Peyer's patch (tissue), 4 donors: Measurements from ENCODE around the gene MYORG. TPM values are rescaled to one million over a fixed set of nuclear protein-coding genes. Genes with fewer than 3 reads are reported as not detected.

ENCODE experiments used
- DNase-seq, 3 donors: peaks; one replicate each; pipeline ENCODE4 v3.0.0-alpha.2; 2017 to 2019
- H3K27ac ChIP-seq, 4 donors: fragments of 200-600 bp; sonication (generic); one replicate each; pipeline ENCODE4 v1.5.1; 2016 to 2019
- H3K27me3 ChIP-seq, 2 donors: fragments of 200-600 bp; sonication (generic); one replicate each; pipeline ENCODE4 v1.5.1; 2019
- H3K36me3 ChIP-seq, 3 donors: fragments of 200-600 bp; sonication (generic); one replicate each; pipeline ENCODE4 v1.5.1; 2016 to 2019
- H3K4me1 ChIP-seq, 4 donors: fragments of 200-600 bp; sonication (generic); one replicate each; pipeline ENCODE4 v1.5.1; 2016 to 2019
- H3K4me3 ChIP-seq, 4 donors: fragments of 200-600 bp; sonication (generic); 1 replicate in 3 of 4; 2 replicates in 1 of 4; pipeline ENCODE4 v1.5.1; 2016 to 2019; ENCODE audit warnings: mild to moderate bottlenecking in 1 of 4
- H3K9me3 ChIP-seq, 4 donors: fragments of 200-600 bp; sonication (generic); one replicate each; pipeline ENCODE4 v1.5.1; 2016 to 2019; ENCODE audit warnings: mild to moderate bottlenecking in 1 of 4
- CTCF ChIP-seq, 6 experiments: fragments of 450-650 bp in 4 of 6; fragments of 200-600 bp in 2 of 6; sonication (generic) in 1 of 6; IDR thresholded peaks; one replicate each; pipeline ENCODE4 v1.5.1; 2017 to 2019; ENCODE audit warnings: antibody characterized with exemption in 6 of 6, mild to moderate bottlenecking in 3 of 6, moderate library complexity in 1 of 6
- POLR2A ChIP-seq, 2 donors: fragments of 450-650 bp; IDR thresholded peaks; one replicate each; pipeline ENCODE4 v1.5.1; 2017; ENCODE audit warnings: antibody characterized with exemption in 2 of 2, mild to moderate bottlenecking in 2 of 2, moderate library complexity in 2 of 2
- total RNA-seq, 4 donors: library from RNA; depleted of rRNA; stranded (reverse); fragments of >200 nt; gene quantifications; one replicate each; pipeline ENCODE4 v1.1.0, GENCODE V29; 2016

MYORG gene
- 10 to 100 TPM in 3 of 4 donors, 1 to 10 TPM in 1; 7.4 to 97.2 (median 88.3) TPM for total RNA-seq

GRCh38 chr9:34376596-34377403 lies at the start of gene MYORG:
Gene MYORG (minus strand): TSS chr9:34376898. CDS start chr9:34372943, 3,955 bp downstream.
- Histone ChIP-seq H3K27ac (peak within 1 kb of the TSS; percentile 52 to 99 (median 88)), H3K27me3 (no peaks in the 10 kb centered on the region), H3K4me3 (peak within 1 kb of the TSS; percentile 58 to 95 (median 70)), H3K36me3 (peaks cover 0 to 9% (median 0%) of the 10 kb centered on the region in 3 donors), H3K4me1 (peaks cover 7 to 43% (median 15%) of the 10 kb centered on the region in 4 donors), H3K9me3 (no peaks in the 10 kb centered on the region)
- peak; percentile 99 for TF ChIP-seq POLR2A (IDR thresholded peaks at IDR 0.05)
- no peak for TF ChIP-seq CTCF (IDR thresholded peaks at IDR 0.05)
- peak; percentile 97 to 100 (median 99) for DNase-seq

GRCh38 chr9:34419716-34420504 lies 43.2 kb upstream of the MYORG start:
- Histone ChIP-seq H3K36me3 (no peaks in the 10 kb centered on the region), H3K27ac (no peak overlapping the region), H3K4me1 (no peaks in the 10 kb centered on the region), H3K27me3 (no peaks in the 10 kb centered on the region), H3K9me3 (no peaks in the 10 kb centered on the region), H3K4me3 (no peak overlapping the region)
- TF ChIP-seq POLR2A (IDR thresholded peaks at IDR 0.05) (no peak), CTCF (IDR thresholded peaks at IDR 0.05) (no peak)
- DNase-seq, result no peak

DNA sequence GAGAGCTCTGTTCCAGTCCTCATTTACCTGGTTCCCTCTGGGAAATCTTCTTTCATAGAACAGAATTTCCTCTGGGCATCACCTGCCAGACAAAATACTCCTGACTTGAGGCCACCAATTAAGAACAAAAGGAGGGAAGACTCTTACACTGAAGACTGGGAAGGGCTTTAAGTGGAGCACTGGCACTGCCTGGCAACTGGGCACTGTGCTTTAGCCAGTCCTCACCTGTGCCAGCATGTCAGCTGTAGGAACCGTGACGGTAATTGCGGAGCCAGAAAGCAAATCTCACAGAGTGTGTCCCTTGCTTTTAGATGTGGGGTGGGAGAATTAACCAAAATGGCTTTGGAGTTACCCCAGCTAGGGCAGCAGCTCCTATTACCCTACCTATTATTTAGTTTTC lies 41.0 kb upstream of the MYORG start:
- no peak for DNase-seq
- no peak for TF ChIP-seq POLR2A (IDR thresholded peaks at IDR 0.05)
- TF ChIP-seq CTCF (IDR thresholded peaks at IDR 0.05), result no peak
- no peaks in the 10 kb centered on the region for H3K36me3 ChIP-seq
- no peaks in the 10 kb centered on the region for H3K9me3 ChIP-seq
- H3K27ac ChIP-seq, result no peak overlapping the region
- no peaks in the 10 kb centered on the region for H3K4me1 ChIP-seq
- H3K27me3 ChIP-seq, result no peaks in the 10 kb centered on the region
- no peak overlapping the region for H3K4me3 ChIP-seq

DNA sequence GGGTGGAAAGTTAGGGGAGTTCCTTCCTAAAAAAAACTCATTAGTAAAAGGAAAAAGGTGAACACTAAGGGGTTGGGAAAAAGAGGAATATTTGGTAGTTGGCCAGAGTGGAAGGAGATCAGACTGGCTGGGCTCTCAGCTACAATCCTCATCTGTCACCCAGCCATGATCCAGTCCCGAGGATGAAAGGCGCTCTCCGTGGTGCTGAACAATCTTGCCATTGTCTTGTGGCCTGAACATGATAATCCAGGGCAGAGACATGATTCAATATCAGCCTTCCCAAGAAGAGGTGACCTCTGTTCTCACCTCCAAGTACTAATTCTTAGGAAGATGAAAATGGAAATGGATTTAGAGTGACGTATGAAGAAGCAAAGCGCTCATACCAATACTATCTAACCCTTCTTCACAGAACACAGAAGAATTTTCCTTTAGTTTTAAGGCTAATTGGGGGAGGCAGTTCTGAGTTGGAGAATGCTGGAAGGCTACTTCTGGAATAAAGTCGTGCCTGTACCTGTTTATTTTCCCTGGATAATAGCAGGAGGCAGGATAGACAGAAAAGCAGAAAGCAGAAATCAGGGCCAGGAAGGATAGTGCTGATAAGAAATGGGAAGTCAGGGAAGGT lies 36.6 kb upstream of the MYORG start:
- Histone ChIP-seq H3K9me3 (no peaks in the 10 kb centered on the region), H3K4me1 (no peaks in the 10 kb centered on the region), H3K4me3 (no peak overlapping the region), H3K27ac (no peak overlapping the region), H3K36me3 (no peaks in the 10 kb centered on the region), H3K27me3 (no peaks in the 10 kb centered on the region)
- TF ChIP-seq POLR2A (IDR thresholded peaks at IDR 0.05) (no peak), CTCF (IDR thresholded peaks at IDR 0.05) (no peak)
- no peak for DNase-seq

DNA sequence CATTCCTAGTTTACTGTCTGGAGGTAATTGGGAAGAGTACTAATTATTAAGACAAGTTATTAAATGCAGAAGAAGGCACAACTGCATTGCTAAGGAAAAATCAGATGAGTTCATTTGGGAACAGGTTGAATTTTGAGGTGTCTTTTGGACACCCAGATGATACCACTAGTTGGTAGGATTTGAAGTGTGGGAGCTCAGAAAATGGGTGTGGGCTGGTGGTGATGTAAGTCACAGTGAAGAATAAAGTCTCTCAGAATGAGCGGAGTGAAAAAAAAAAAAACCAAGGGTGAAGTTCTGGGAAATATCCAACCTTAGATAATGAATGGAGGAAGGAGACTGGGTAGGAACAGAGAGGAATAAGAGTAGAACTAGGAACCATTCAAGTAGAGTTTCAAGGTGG lies 35.6 kb upstream of the MYORG start:
- H3K4me1 ChIP-seq, result no peaks in the 10 kb centered on the region
- no peak for TF ChIP-seq CTCF (IDR thresholded peaks at IDR 0.05)
- TF ChIP-seq POLR2A (IDR thresholded peaks at IDR 0.05), result no peak
- no peaks in the 10 kb centered on the region for H3K36me3 ChIP-seq
- DNase-seq, result no peak
- no peaks in the 10 kb centered on the region for H3K27me3 ChIP-seq
- H3K4me3 ChIP-seq, result no peak overlapping the region
- H3K27ac ChIP-seq, result no peak overlapping the region
- H3K9me3 ChIP-seq, result no peaks in the 10 kb centered on the region
